Measurements from ENCODE around the gene MAGI2. TPM values are rescaled to one million over a fixed set of nuclear protein-coding genes. Genes with fewer than 3 reads are reported as not detected.

Gene MAGI2
- total RNA-seq, 1 experiment from 2014 or later: 0.07 TPM

DNA sequence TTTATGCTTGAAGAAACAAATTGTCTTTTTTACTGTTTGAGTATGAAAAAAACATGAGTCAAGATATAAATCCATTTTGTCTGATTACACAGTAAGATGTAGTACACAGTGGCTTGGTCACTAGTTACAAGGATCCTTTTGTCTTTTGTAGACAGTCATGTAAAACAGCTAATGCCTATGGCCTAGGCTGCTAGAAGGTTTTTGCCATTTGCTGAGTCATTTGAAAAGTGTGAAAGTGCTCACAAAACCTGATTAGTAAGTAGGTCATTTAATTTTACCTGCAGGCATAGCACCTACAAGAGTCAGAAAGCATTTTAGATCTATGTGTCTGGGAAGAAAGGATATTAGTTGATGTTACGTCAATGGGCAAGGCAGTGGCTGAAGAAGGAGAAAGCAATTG is 819.4 kb downstream of the MAGI2 start:
- Mint-ChIP-seq H3K9me3 (ENCODE audit: unreplicated experiment) (no peaks in the 10 kb centered on the region), H3K27me3 (ENCODE audit: insufficient read depth, unreplicated experiment) (peaks cover 11% of the 10 kb centered on the region), H3K27ac (ENCODE audit: low read depth, unreplicated experiment) (no peak overlapping the region), H3K4me1 (ENCODE audit: insufficient read depth, unreplicated experiment) (no peaks in the 10 kb centered on the region), H3K36me3 (ENCODE audit: insufficient read depth, unreplicated experiment) (no peaks in the 10 kb centered on the region), H3K4me3 (ENCODE audit: unreplicated experiment) (no peak overlapping the region)
- TF ChIP-seq, protein P1, sequence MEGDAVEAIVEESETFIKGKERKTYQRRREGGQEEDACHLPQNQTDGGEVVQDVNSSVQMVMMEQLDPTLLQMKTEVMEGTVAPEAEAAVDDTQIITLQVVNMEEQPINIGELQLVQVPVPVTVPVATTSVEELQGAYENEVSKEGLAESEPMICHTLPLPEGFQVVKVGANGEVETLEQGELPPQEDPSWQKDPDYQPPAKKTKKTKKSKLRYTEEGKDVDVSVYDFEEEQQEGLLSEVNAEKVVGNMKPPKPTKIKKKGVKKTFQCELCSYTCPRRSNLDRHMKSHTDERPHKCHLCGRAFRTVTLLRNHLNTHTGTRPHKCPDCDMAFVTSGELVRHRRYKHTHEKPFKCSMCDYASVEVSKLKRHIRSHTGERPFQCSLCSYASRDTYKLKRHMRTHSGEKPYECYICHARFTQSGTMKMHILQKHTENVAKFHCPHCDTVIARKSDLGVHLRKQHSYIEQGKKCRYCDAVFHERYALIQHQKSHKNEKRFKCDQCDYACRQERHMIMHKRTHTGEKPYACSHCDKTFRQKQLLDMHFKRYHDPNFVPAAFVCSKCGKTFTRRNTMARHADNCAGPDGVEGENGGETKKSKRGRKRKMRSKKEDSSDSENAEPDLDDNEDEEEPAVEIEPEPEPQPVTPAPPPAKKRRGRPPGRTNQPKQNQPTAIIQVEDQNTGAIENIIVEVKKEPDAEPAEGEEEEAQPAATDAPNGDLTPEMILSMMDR (IDR thresholded peaks at IDR 0.05; ENCODE audit: unreplicated experiment): no peak
- DNase-seq (ENCODE audit: unreplicated experiment): no peak
- ChIA-PET POLR2A (no interaction called here), CTCF (no interaction called here)
- intact Hi-C loops (cut with micrococcal nuclease): no loop called here
- no TSS peak for BruUV-seq (replicated peaks)

DNA sequence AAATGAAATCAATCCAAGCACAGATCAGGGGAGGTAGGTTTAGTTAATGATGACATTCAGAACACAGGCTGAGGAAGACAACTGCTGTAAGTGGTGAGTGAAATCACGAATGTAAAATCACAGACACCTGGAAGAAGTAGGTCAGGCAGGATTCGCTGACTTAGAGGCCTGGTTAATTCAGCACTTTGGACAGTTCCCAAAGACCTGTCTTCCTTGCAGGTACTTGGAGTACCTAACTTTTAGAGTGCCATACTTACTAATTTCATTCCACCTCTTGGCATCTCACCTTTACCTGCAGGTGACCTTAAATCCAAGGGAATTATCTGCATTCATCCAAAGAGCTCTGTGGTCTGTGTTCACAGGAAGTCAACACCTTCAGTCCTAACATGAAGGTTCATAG is 832.5 kb downstream of the MAGI2 start:
- CTCF ChIA-PET: interaction anchor here (0.6 kb wide), 1 partner anchor 55 kb away, joined by 3 read pairs; no protein-coding TSS in a partner anchor
- H3K4me1 Mint-ChIP-seq (ENCODE audit: insufficient read depth, unreplicated experiment): no peaks in the 10 kb centered on the region

DNA sequence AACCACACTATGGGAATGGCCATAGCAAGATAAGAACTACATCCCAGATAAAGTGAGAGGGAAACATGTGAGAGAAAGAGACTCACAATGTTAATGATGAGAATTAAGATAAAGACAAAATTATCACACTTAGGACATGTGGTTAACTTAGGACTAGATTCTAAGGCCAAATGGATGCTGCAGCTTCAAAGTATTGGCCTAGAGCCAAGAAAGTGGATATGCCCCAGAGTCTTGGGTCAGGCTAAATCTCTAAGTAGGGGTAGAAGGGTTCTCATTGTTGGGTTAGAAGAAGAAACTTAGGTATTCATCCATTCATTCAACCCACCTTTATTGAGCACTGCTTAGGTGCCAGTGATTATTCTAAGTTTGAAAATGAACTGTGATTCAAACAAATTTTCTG is 836.9 kb downstream of the MAGI2 start:
- ChIA-PET POLR2A (no interaction called here), CTCF (no interaction called here)
- intact Hi-C loops (cut with micrococcal nuclease): no loop called here
- DNase-seq (ENCODE audit: unreplicated experiment): no peak
- Mint-ChIP-seq H3K4me3 (ENCODE audit: unreplicated experiment) (no peak overlapping the region), H3K9me3 (ENCODE audit: unreplicated experiment) (peaks cover 7% of the 10 kb centered on the region), H3K4me1 (ENCODE audit: insufficient read depth, unreplicated experiment) (no peaks in the 10 kb centered on the region), H3K36me3 (ENCODE audit: insufficient read depth, unreplicated experiment) (no peaks in the 10 kb centered on the region), H3K27me3 (ENCODE audit: insufficient read depth, unreplicated experiment) (peaks cover 11% of the 10 kb centered on the region), H3K27ac (ENCODE audit: low read depth, unreplicated experiment) (no peak overlapping the region)
- TF ChIP-seq, protein P1 (IDR thresholded peaks at IDR 0.05; ENCODE audit: unreplicated experiment): no peak
- BruUV-seq (replicated peaks): no TSS peak

More for the DNA sequence above, 832.5 kb downstream of the MAGI2 start:
- H3K27ac Mint-ChIP-seq (ENCODE audit: low read depth, unreplicated experiment): no peak overlapping the region
- no peak overlapping the region for H3K4me3 Mint-ChIP-seq (ENCODE audit: unreplicated experiment)
- H3K9me3 Mint-ChIP-seq (ENCODE audit: unreplicated experiment): peaks cover 7% of the 10 kb centered on the region
- no peaks in the 10 kb centered on the region for H3K27me3 Mint-ChIP-seq (ENCODE audit: insufficient read depth, unreplicated experiment)
- peak; percentile 50 for DNase-seq (ENCODE audit: unreplicated experiment)
- no peaks in the 10 kb centered on the region for H3K36me3 Mint-ChIP-seq (ENCODE audit: insufficient read depth, unreplicated experiment)
- intact Hi-C loops (cut with micrococcal nuclease): no loop called here
- BruUV-seq (replicated peaks): no TSS peak
- POLR2A ChIA-PET: no interaction called here
- TF ChIP-seq, protein P1 (IDR thresholded peaks at IDR 0.05; ENCODE audit: unreplicated experiment): no peak

DNA sequence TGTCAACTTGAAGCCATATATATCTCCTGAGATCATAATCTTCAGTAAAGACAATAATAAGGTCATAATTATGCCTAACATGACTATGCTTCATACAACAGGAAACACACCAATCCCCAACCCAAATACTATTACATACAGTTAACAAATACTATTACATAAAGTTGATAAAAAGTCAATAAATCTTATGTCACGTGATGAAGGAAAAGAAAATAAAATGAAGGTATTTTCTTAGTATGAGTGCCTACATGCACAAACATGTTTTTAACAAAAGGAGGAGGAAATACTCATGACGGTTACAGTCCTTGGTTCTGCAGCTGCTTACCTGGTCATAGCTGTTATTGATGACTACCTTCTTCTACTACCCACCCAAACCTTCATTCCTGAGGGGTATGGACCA is 844.2 kb downstream of the MAGI2 start:
- TF ChIP-seq, protein P1 (IDR thresholded peaks at IDR 0.05; ENCODE audit: unreplicated experiment): no peak
- intact Hi-C loops (cut with micrococcal nuclease): no loop called here

More for the DNA sequence above, 844.2 kb downstream of the MAGI2 start:
- Mint-ChIP-seq H3K9me3 (ENCODE audit: unreplicated experiment) (no peaks in the 10 kb centered on the region), H3K4me1 (ENCODE audit: insufficient read depth, unreplicated experiment) (no peaks in the 10 kb centered on the region), H3K27ac (ENCODE audit: low read depth, unreplicated experiment) (no peak overlapping the region), H3K36me3 (ENCODE audit: insufficient read depth, unreplicated experiment) (no peaks in the 10 kb centered on the region), H3K27me3 (ENCODE audit: insufficient read depth, unreplicated experiment) (peaks cover 11% of the 10 kb centered on the region), H3K4me3 (ENCODE audit: unreplicated experiment) (no peak overlapping the region)
- BruUV-seq (replicated peaks): no TSS peak
- ChIA-PET CTCF (interaction anchor here (1.4 kb wide), 1 partner anchor 98 kb away, joined by 4 read pairs; no protein-coding TSS in a partner anchor), POLR2A (no interaction called here)
- DNase-seq (ENCODE audit: unreplicated experiment): no peak

All from MCF 10A (cell line).